Adipose tissue (tissue), 3 donors: Measurements from ENCODE around the gene KDM4C. TPM values are rescaled to one million over a fixed set of nuclear protein-coding genes. Genes with fewer than 3 reads are reported as not detected.
"Not testable (repeated sequence)": the region's sequence is repeated elsewhere in the genome, so short reads cannot be mapped to it uniquely, and the experiment has no call there.

Experiments
- H3K27ac ChIP-seq: one replicate; pipeline ENCODE4 v1.5.1; 2013; ENCODE audit warnings: low read depth, low read length
- WGBS, 3 donors: extraction: QIAGEN DNeasy Blood & Tissue Kit; methylation state at CpG; one replicate each; pipeline ENCODE4 v1.1.7; 2013; 5-methylcytosine and 5-hydroxymethylcytosine counted together
- polyA plus RNA-seq, 3 donors: library from polyadenylated mRNA; stranded (reverse); fragments of 200-250 nt; gene quantifications; one replicate each; pipeline ENCODE4 v1.2.3, GENCODE V29; 2013
- donor health status: healthy with polysubstance abuse.
- donor health status: Bipolar disorder and iron deficiency.
- donor health status: healthy.

Gene KDM4C
- polyA plus RNA-seq, 3 donors, result 7.2 to 9.6 (median 8.7) TPM

DNA sequence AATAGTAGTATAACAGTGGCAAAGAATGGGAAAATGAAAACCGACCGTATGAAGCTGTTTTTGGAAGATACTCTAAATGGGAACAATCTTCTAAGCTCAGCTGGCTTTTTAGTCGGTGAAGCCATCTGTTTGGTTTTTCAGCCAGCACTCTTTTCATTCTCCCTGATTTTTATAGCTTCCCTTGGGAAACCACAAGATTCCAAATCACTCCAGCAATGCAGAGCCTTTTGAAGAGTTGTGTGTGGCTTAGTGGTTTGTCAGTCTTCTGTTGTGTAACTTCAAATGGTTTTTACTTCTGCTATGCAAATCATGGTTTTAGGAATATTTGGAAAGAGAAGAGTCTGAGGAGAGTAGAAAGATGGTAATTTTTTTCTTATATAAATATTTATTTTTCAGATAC, 180.7 kb downstream of the KDM4C start:
- no peak overlapping the region for H3K27ac ChIP-seq
- WGBS, 3 donors, result 43 to 67% (median 56%) methylated on average over 3 of the region's 3 CpGs

DNA sequence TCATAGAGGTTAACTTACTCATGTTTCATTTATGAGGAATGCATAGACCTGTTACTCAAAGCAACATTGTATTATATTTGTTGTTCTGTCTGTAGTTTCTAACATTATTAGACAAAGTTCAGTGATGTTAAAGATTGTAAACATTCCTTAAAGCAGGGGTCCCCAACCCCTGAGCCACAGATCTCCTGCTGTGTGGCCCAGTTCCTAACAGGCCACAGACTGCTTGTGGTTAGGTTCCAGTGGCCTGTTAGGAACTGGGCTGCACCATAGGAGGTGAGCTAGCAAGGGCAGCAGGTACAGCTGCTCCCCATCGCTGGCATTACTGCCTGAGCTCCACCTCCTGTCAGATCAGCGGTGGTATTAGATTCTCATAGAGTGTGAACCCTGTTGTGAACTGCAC, 181.1 kb downstream of the KDM4C start:
- no peak overlapping the region for H3K27ac ChIP-seq
- 96 to 99% (median 98%) methylated on average over 2 of the region's 2 CpGs for WGBS, 3 donors

DNA sequence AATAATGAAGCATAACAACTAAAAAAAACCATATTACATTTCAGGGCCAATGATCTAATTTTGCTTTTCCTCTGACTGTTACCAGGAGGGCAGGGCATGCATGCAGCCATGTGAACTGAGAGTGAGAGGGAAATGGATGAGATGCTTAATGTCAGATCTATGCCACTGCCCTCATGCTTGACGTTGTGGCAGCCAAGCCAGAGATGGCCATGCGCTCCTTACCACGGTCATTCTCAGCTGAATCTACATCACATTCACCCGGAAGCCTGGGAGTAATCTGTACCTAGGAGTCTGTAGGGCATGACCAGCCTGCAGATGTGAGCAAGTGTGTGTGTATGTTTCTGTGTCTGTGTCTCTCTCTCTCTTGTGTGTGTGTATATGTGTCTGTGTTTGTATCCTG, 183.7 kb downstream of the KDM4C start:
- 79 to 94% (median 90%) methylated on average over 4 of the region's 4 CpGs for WGBS, 3 donors
- no peak overlapping the region for H3K27ac ChIP-seq

DNA sequence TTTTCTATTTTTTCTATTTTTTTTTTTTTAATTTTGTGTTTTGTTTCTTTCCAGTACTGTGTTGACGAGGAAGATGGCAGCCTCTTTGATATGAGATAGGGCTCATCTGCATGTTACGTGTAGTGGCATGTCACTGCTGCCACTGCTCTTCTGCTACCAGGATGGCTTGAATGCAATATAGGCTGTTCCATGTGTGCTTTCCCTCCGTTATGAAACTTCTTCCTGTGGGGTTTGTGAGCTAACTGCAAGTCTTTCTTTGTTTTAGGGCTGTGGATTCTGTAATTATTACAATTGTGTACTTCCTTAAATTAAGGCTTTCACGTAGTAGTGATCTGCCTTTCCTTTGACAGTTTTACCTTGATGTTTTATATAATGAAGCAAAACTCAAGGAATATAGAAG, 184.6 kb downstream of the KDM4C start:
- no peak overlapping the region for H3K27ac ChIP-seq
- whole genome bisulfite sequencing, 3 donors, result 63 to 86% (median 77%) methylated on average over 4 of the region's 4 CpGs

DNA sequence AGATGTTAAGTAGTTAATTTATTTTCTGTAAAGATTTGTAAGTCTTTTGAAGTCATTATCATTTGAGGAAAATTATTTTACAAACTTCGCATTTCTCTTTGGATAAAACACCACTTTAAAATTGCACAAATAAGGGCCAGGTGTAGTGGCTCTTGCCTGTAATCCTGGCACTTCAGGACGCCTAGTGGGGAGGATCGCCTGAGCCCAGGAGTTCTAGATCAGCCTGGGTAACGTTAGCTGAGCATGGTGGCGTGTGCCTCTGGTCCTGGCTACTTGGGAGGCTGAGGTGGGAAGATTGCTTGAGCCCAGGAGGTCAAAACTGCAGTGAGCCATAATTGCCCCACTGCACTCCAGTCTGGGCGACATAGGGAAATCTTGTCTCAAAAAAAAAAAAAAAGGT, 185.5 kb downstream of the KDM4C start:
- 90 to 94% (median 92%) methylated on average over 6 of the region's 6 CpGs for WGBS, 3 donors
- H3K27ac ChIP-seq, result no peak overlapping the region

DNA sequence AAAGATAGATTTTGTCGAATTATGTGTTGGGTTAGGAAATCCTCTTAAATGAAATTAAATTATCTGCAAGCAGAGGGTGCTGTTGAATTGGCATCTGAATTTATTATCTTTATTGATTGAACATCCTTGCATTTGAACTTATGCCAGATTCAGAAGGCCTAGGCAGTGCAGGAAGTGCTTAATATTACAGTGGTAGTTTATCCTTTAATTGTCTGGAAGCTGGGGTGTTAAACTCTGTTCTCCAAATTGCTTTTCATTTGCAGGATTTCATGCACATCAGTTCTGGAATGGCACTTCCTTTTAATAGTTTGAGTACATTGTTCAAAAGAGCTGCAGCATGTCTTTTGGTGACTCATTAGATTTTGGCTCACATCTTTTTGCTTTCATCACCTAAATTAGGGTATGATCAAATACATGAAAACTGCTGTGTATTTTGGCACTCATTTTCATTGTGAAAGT, 186.3 kb downstream of the KDM4C start:
- H3K27ac ChIP-seq, result no peak overlapping the region

DNA sequence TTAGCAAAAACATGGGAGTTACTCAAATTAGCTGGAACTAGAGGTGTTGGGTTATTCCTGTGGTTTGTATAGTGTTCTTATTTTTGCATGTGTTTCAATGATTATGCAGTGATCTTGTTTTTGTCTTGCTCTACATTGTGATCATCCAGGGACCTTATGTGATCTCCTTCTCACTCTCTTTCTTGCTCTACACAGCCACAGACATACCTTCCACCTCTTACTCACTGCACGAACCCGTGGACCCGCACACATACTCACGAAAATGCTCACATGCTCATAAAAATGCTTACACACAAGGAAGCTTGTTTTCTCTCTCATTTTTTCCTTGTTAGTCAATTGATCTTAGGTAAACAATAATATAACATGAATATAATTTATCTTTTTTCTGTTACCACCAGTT, 187.1 kb downstream of the KDM4C start:
- no peak overlapping the region for H3K27ac ChIP-seq
- 93 to 97% (median 94%) methylated on average over 4 of the region's 4 CpGs for WGBS, 3 donors

More for the DNA sequence above, 186.3 kb downstream of the KDM4C start:
- WGBS, 3 donors, result 35 to 59% (median 56%) methylated on average over 1 of the region's 1 CpG

DNA sequence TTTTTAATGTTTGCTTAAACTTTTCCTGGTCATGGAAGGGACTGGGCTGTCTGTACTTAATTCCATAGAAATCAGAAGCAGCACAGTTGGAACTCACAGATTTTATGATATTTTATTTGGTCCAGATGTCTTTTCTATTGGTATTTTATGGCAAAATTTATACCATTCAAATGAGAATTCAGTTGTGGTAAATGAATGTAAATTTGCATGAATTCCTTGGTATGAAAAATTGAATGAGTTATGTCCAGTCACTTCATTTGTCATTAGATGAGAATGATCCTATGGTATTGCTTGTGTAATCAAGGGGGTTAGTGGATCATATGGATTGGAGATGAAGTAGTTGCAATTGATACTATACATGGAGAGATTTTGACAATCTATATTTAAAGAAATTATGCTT, 188.0 kb downstream of the KDM4C start:
- H3K27ac ChIP-seq, result no peak overlapping the region

DNA sequence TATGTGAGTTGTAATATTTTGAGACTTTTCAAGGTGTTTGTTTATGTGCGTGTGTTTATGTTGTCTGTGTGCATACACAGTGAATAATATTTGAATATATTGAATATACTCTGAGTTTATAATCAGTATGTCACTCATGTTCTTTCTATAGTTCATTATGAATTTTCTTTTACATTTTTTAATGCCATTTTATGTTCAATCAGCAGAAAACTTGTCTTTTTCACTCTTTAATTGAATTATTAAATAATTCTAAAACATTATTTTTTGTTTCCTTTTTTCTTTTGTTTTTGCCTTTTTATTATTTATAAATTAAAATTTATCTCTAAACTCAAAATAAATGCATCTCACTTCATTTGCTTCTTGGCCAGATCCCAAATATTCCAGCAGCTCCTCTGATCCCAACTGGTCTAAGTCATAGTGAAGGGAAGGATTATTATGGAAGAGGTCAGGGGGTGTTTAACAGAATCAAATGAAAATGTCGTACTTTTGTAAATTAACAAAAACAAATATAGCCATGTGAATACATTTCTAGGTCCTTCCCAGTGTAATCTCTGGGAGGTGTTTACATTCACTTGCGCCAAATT, 188.9 kb downstream of the KDM4C start:
- WGBS, 3 donors, result 67 to 93% (median 92%) methylated on average over 3 of the region's 3 CpGs
- H3K27ac ChIP-seq, result no peak overlapping the region

DNA sequence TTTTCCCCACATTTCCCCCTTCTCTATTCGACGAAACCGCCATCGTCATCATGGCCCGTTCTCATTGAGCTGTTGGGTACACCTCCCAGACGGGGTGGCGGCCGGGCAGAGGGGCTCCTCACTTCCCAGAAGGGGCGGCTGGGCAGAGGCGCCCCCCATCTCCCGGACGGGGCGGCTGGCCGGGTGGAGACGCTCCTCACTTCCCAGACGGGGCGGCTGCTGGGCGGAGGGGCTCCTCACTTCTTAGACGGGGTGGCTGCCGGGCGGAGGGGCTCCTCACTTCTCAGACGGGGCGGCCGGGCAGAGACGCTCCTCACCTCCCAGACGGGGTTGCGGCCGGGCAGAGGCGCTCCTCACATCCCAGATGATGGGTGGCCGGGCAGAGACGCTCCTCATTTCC, 191.1 kb downstream of the KDM4C start:
- 95 to 98% (median 97%) methylated on average over 17 to 31 of the region's 31 CpGs for WGBS, 3 donors
- H3K27ac ChIP-seq, result not testable (repeated sequence)

DNA sequence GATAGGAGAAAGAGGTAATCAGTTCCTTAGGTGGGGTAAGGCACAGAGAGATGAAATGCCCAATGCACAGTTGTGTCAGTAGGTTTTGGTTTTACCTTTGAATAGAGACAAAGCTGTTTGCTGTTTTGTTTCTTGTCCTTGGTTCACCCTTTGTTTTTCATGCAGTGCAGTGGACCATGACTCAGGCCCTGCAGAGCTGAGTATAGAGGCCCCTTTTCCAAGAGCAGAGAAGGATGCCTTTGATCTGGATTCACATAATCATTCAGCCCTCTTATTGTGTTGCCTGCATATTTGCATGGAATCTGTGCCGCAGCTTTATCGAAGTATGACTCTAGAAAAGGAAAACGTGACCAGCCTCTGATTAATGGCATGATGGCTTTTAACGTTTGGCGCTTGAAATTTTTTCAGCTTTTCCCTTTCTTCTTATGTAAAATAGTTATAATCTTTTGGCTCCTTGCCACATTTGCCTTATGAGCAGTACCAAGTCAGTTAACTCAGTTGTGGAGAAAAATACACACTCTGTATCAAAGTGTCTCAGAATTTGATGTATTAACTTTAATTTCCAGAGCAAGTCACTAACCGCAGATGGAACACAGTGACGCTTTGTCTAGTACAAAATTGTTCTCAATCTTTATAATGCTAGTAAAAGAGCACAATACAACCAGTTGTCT, 197.6 kb downstream of the KDM4C start:
- 24 to 59% (median 55%) methylated on average over 7 of the region's 7 CpGs for WGBS, 3 donors
- H3K27ac ChIP-seq, result no peak overlapping the region

DNA sequence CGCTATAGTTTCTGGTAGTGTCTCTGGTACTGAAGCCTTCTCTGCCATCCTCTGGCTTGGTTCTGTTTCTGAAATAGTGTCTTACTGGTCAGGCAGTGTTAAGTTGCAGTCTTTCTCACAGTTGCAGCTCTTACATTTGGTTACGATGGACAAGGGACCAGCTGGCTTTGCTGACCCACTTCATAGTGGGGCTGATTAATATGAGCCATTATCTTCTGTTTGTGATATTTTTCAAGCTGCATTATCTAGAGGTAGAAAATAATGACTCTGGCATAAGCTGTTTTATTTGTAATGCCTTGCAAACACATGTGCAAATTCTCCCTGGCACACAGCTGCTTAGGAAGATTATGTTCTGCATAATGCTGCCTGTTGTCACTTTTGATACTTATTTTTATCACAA, 199.1 kb downstream of the KDM4C start:
- WGBS, 3 donors, result 63 to 94% (median 93%) methylated on average over 2 of the region's 2 CpGs

DNA sequence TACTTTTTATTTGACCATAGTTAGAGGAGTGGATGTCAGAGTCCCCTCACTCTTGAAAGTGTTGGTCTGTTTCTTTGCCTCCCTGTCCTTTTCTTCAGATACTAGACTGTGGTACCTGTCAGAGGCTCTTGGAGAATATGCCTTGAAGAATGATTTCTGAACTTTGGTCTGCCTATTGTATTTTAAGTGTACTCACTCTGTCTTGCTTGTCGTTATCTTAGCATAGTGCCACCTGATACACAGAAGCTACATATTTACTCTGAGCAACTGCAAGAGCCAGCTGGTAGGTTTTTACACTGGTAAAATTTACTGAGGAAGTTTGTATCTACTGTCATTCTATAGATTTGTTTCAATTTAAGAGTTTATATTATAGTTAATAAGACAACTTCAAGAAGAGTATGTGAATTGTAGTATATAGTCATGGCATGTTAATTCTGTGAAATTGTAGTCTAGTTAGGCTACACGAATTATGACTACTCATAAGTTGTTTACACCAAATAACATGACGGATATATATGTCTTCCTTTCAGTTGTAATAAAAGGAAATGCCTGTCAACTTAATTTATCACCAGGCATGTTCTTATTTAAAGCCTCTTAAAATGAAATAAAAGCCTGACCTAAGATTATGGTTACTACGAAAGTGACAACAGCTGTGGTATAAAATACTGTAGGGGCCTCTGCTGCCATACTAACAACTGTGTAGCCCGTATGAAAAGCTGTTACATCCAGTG, 201.7 kb downstream of the KDM4C start:
- 54 to 59% (median 56%) methylated on average over 5 of the region's 5 CpGs for WGBS, 3 donors
- no peak overlapping the region for H3K27ac ChIP-seq

More for the DNA sequence above, 199.1 kb downstream of the KDM4C start:
- H3K27ac ChIP-seq, result no peak overlapping the region

DNA sequence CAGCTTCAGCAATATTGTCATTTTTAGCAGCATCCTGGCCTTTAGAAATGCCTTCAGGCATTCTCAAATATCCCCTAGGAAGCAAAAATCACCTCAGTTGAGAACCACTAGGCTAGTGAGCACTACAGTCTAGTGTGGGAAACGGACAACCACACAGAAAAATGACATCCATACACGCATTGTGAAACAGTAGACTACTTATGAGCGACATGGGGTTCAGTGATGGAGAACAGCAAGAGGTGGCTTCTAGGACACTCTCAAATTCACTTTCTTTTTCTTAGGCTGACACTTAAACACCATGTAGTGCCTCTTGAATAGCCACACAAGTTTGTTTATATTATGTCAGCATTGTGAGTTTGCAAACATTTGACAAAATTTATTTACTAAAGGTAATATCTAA, 203.0 kb downstream of the KDM4C start:
- 92 to 98% (median 96%) methylated on average over 3 of the region's 3 CpGs for WGBS, 3 donors
- no peak overlapping the region for H3K27ac ChIP-seq

DNA sequence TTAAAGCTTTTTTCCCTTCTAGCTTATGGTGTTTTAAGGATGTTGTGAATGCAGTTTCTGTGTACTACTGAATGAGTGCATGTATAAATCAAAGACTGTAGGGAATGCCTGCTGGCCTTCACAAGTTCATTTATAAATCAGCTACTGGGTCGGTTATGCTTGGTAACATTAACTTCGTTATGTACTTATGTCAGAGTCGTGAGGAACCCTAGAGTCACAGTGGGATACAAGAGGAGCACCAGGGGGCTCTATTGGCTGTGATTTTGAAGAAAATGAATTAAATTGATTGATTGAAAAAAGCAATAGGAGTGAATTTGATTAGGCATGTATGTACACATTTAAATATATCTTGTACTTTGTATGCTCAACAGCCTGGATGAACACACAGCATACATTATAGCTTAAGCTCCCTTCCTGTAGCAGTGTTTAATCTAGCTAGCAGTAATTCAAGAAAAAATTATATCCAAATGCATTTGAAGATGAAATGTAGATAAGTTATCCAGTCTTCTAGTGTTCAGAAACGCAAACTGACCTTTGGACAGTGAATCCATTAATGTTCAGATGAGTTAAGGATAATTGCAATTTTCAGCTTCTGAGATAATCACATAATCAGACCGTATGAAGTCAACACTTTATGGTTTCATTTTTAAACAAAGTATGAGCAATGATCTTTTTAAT, 204.2 kb downstream of the KDM4C start:
- H3K27ac ChIP-seq, result no peak overlapping the region
- WGBS, 3 donors, result 71 to 82% (median 78%) methylated on average over 5 of the region's 5 CpGs

DNA sequence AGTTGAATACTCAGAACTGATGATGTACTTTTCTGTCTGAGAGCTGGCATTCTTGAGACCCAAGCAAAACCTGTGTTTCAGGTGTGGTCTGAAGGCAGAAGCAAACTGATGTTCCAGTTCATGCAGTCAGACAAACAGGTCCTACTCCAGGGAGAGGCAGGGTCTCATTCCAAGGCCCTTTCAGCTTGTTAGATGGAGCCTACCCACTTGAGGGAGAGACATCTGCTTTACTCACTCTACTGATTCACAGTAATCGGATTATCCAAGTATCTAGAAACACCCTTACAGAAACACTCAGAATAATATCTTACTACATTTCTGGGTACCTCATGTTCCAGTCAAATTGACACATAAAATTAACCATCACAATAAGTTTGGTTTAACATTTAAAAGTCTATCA, 207.8 kb downstream of the KDM4C start:
- whole genome bisulfite sequencing, 3 donors, result 96 to 100% (median 100%) methylated on average over 1 of the region's 1 CpG

DNA sequence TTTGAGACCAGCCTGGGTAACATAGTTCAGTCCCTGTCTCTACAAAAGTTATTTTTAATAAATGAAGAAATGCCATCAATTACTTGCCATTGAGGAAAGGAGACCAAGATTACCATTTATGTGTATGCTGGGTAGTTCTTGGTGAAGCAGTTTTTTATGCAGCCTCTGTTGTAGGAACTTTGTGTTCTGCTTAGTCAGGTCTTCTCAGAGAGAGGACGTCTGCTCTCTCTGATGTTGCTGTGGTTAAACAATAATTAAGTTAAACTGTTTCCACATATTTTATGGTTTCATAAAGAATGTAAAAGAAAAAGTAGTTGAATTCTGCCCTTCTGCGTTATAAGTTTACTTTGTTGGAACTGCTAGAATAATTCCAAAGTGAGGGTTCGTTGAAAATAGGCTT, 210.5 kb downstream of the KDM4C start:
- no peak overlapping the region for H3K27ac ChIP-seq
- WGBS, 3 donors, result 38 to 57% (median 54%) methylated on average over 3 of the region's 3 CpGs

More for the DNA sequence above, 207.8 kb downstream of the KDM4C start:
- no peak overlapping the region for H3K27ac ChIP-seq

DNA sequence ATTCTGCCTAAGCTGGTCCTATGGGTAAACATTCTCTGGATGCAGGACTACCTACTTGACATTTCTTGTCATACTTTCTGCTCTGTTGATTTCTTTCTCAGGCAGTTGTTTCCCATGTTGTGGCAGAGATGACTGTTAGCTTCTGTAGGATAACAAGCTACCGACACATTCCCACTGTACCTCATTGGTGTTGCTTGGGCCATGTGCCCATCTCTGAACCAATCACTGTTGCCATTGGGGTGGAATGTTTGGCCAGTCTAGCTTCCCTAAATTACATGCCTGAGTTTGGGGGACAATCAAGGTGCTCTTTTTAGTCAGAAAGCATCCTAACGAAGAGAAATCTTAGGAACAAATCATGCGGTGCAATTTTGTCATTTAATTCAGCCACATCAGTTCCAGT, 212.0 kb downstream of the KDM4C start:
- H3K27ac ChIP-seq, result no peak overlapping the region
- WGBS, 3 donors, result 97 to 99% (median 97%) methylated on average over 3 of the region's 3 CpGs

DNA sequence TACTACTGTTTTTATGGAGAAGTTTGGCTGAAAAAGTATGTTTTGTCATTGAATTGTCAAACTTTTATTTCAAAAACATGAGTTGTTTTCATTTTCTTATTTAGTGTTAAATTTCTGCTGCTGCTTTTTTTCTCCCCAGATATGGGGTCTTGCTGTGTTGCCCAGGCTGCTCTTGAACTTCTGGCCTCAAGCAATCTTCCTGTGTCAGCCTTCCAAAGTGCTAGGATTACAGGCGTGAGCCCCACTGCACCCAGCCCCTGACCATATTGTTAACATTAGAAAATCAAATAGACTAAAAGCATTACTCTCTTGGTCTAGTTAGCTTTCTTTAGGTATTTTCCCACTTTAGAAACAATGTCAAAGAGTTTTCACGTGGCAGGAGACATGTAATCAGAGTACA, 215.3 kb downstream of the KDM4C start:
- WGBS, 3 donors, result 66 to 88% (median 71%) methylated on average over 2 of the region's 2 CpGs
- H3K27ac ChIP-seq, result no peak overlapping the region
